Mucosa of stomach (tissue), 1 donor: Measurements from ENCODE around the gene KLHDC8B.
"Not testable (repeated sequence)": the region's sequence is repeated elsewhere in the genome, so short reads cannot be mapped to it uniquely, and the experiment has no call there.

Source experiments
- H3K27me3 ChIP-seq: one replicate; pipeline ENCODE4 v1.7.0; 2013; ENCODE audit warnings: mild to moderate bottlenecking, low read length; ENCODE audit not compliant: control insufficient read depth, insufficient read depth
- H3K36me3 ChIP-seq: one replicate; pipeline ENCODE4 v1.7.0; 2013; ENCODE audit warnings: low read length; ENCODE audit not compliant: control insufficient read depth, insufficient read depth
- H3K4me1 ChIP-seq: one replicate; pipeline ENCODE4 v1.7.0; 2013; ENCODE audit warnings: mild to moderate bottlenecking, low read length; ENCODE audit not compliant: control insufficient read depth, insufficient read depth
- H3K4me3 ChIP-seq: one replicate; pipeline ENCODE4 v1.7.0; 2013; ENCODE audit warnings: low read length
- H3K9ac ChIP-seq: one replicate; pipeline ENCODE4 v1.7.0; 2013; ENCODE audit warnings: mild to moderate bottlenecking, low read length, moderate library complexity
- H3K9me3 ChIP-seq: one replicate; pipeline ENCODE4 v1.7.0; 2013; ENCODE audit warnings: mild to moderate bottlenecking, low read length, moderate library complexity; ENCODE audit not compliant: control insufficient read depth
- donor health status: Pancreatic carcinoma.

KLHDC8B gene

GRCh38 chr3:49199900-49200281 is 28.5 kb downstream of the KLHDC8B start:
- Histone ChIP-seq H3K27me3 (peaks cover 6% of the 10 kb centered on the region), H3K9ac (no peak overlapping the region), H3K36me3 (no peaks in the 10 kb centered on the region), H3K4me3 (no peak overlapping the region), H3K4me1 (no peaks in the 10 kb centered on the region), H3K9me3 (no peaks in the 10 kb centered on the region)

- Histone ChIP-seq H3K9ac (no peak overlapping the region), H3K4me3 (no peak overlapping the region), H3K27me3 (no peaks in the 10 kb centered on the region), H3K36me3 (no peaks in the 10 kb centered on the region), H3K9me3 (no peaks in the 10 kb centered on the region), H3K4me1 (peaks cover 7% of the 10 kb centered on the region)
Observed at GRCh38 chr3:49213541-49213943, 42.1 kb downstream of the KLHDC8B start.

DNA sequence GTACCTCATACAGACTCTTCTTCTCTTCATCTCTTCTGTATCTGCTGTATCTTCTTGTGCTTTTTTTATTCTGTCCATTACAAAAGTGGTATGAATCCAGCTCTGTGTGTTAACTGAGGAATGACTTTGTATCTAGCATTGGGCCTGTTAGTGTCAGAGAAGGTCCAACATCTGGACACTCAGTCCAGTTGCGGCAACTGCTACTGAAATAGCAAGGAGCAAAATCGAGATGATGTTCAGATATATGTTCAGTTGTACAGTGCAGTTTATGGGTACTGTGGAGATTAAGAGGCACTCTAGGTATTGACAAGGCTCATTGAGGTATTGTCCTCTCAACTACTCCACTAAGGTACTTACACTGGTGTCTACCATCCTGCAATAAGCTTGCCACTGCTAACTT is 42.6 kb downstream of the KLHDC8B start:
- no peaks in the 10 kb centered on the region for H3K36me3 ChIP-seq

GRCh38 chr3:49216687-49217086 is 45.3 kb downstream of the KLHDC8B start:
- not testable (repeated sequence) for H3K27me3 ChIP-seq, H3K36me3 ChIP-seq, H3K9me3 ChIP-seq, H3K9ac ChIP-seq, H3K4me3 ChIP-seq
- H3K4me1 ChIP-seq = peaks cover 11% of the 10 kb centered on the region

More for the DNA sequence above, 42.6 kb downstream of the KLHDC8B start:
- Histone ChIP-seq H3K4me1 (peaks cover 8% of the 10 kb centered on the region), H3K4me3 (no peak overlapping the region), H3K9me3 (no peaks in the 10 kb centered on the region), H3K27me3 (no peaks in the 10 kb centered on the region), H3K9ac (no peak overlapping the region)

DNA sequence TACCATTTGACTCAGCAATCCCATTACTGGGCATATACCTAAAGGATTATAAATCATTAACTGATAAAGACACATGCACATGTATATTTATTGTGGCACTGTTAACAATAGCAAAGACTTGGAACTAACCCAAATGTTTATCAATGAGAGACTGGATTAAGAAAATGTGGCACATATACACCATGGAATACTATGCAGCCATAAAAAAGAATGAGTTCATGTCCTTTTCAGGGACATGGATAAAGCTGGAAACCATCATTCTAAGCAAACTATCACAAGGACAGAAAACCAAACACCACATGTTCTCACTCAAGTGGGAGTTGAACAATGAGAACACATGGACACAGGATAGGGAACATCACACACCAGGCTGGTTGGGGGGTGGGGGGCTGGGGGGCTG is 45.7 kb downstream of the KLHDC8B start:
- H3K4me3 ChIP-seq, H3K9me3 ChIP-seq, H3K36me3 ChIP-seq, H3K9ac ChIP-seq, H3K27me3 ChIP-seq: not testable (repeated sequence)
- peaks cover 11% of the 10 kb centered on the region for H3K4me1 ChIP-seq

DNA sequence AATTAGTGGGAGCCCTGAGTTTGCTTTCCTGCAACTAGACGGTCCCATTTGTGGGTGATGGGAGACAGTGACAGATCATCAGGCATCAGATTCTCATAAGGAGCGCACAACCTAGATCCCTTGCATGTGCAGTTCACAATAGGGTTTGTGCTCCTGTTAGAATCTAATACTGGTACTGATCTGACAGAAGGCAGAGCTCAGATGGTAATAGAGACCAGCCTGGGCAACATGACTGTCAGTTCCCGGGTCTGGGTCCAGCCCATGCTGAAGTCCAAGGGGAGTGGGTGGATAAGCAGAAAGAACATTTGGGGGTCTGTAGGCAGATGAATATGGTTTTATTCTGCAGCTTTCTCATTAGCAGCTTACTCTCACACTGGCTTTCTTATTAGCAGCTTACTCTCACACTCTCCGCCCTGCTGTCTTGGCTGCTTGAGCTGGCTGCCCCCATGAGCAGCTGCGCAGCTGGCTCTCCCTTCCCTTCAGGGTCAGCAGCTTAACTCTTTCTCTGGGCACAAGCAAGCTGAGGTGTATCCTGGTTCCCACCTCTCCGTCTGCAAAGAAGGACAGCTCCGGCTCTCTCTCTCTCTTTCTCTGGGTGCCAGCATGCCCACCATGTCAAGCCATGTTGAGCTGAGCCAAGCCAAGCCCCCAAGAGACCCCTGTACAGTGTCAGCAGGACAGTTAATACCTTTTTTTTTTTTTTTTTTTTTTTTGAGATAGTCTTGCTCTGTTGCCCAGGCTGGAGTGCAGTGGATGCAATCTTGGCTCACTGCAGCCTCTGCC is 46.5 kb downstream of the KLHDC8B start:
- no peaks in the 10 kb centered on the region for H3K9me3 ChIP-seq
- no peaks in the 10 kb centered on the region for H3K27me3 ChIP-seq
- H3K4me1 ChIP-seq = peaks cover 11% of the 10 kb centered on the region
- H3K9ac ChIP-seq = no peak overlapping the region
- H3K4me3 ChIP-seq = no peak overlapping the region
- no peaks in the 10 kb centered on the region for H3K36me3 ChIP-seq

GRCh38 chr3:49218471-49218989 is 47.1 kb downstream of the KLHDC8B start:
- H3K9ac ChIP-seq, H3K4me3 ChIP-seq, H3K36me3 ChIP-seq, H3K9me3 ChIP-seq, H3K27me3 ChIP-seq: not testable (repeated sequence)
- H3K4me1 ChIP-seq = peaks cover 11% of the 10 kb centered on the region

- Histone ChIP-seq H3K4me3 (no peak overlapping the region), H3K4me1 (peaks cover 11% of the 10 kb centered on the region), H3K9ac (no peak overlapping the region), H3K27me3 (no peaks in the 10 kb centered on the region), H3K9me3 (no peaks in the 10 kb centered on the region), H3K36me3 (no peaks in the 10 kb centered on the region)
Observed at GRCh38 chr3:49219132-49219531, 47.7 kb downstream of the KLHDC8B start.

DNA sequence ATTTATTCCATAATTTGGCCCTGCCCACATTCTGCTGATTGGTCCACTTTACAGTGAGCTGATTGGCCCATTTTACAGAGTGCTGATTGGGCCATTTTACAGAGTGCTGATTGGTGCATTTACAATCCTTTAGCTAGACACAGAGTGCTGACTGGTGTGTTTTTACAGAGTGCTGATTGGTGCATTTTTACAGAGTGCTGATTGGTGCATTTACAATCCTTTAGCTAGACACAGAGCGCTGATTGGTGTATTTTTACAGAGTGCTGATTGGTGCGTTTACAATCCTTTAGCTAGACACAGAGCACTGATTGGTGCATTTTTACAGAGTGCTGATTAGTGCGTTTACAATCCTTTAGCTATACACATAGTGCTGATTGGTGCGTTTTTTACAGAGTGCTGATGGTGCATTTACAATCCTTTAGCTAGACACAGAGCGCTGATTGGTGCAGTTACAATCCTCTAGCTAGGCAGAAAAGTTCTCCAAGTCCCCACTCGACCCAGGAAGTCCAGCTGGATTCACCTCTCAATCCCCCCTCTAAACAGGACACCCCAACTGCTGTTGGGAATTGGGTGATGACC is 49.7 kb downstream of the KLHDC8B start:
- H3K9ac ChIP-seq, H3K27me3 ChIP-seq, H3K9me3 ChIP-seq, H3K4me3 ChIP-seq, H3K36me3 ChIP-seq: not testable (repeated sequence)
- peaks cover 11% of the 10 kb centered on the region for H3K4me1 ChIP-seq

- Histone ChIP-seq H3K9ac (no peak overlapping the region), H3K9me3 (no peaks in the 10 kb centered on the region), H3K4me1 (peaks cover 11% of the 10 kb centered on the region), H3K27me3 (no peaks in the 10 kb centered on the region), H3K4me3 (no peak overlapping the region), H3K36me3 (no peaks in the 10 kb centered on the region)
Observed at GRCh38 chr3:49222002-49222401, 50.6 kb downstream of the KLHDC8B start.
